SU-DHL-6 (cell line): ENCODE measurements around the gene ACSS1.

Experiments used
- EZH2phosphoT487 ChIP-seq: fragments of 200-600 bp; sonication (generic), shearing (Covaris generic); conservative IDR thresholded peaks from 2 replicates; pipeline ENCODE4 v1.6.1; 2018; ENCODE audit warnings: mild to moderate bottlenecking, antibody characterized with exemption, low read length, moderate library complexity, mixed read lengths
- TF ChIP-seq, protein P1 (sequence below): fragments of 200-600 bp; sonication (generic); IDR thresholded peaks from one replicate; pipeline ENCODE4 v1.5.1; 2017; ENCODE audit warnings: antibody characterized with exemption, mild to moderate bottlenecking, low read length, moderate library complexity; ENCODE audit not compliant: insufficient read depth, poor library complexity, severe bottlenecking

DNA sequence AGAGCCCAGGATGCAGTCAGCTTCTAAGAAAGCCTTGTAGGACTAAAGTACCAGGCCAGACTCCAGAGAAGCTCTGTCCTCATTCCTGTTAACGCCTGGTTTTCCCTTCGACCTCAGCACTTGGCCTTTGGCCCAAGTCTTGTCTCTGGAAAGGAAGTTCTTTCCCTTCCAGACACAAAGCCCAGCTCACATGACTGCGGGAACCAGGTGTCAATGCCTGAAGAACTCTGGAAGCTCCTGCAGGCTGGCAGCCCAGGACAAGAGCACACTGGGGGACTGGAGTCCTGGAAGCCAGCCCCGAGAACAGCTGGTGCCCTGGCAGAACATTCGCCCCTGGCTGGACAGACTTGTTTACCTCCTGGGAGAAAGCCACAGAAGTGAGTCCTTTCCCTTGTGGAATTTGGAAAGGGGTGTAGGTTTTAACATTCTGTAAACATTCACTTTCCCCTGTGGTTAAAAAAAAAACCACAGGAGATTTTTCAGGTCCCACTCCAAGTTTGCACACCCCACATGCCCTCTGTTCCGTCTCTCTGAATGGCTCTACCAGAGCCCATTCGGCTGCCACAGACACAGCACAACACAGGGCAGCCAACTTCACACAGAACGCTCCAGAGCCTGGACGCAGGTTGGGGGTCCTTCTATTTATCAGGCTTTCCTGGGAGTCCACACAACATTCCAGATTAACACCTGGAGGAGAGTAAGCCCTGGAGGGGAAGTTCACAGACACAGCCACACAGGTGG is 18.1 kb downstream of the ACSS1 start:
- TF ChIP-seq, protein P1, sequence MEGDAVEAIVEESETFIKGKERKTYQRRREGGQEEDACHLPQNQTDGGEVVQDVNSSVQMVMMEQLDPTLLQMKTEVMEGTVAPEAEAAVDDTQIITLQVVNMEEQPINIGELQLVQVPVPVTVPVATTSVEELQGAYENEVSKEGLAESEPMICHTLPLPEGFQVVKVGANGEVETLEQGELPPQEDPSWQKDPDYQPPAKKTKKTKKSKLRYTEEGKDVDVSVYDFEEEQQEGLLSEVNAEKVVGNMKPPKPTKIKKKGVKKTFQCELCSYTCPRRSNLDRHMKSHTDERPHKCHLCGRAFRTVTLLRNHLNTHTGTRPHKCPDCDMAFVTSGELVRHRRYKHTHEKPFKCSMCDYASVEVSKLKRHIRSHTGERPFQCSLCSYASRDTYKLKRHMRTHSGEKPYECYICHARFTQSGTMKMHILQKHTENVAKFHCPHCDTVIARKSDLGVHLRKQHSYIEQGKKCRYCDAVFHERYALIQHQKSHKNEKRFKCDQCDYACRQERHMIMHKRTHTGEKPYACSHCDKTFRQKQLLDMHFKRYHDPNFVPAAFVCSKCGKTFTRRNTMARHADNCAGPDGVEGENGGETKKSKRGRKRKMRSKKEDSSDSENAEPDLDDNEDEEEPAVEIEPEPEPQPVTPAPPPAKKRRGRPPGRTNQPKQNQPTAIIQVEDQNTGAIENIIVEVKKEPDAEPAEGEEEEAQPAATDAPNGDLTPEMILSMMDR = no peak
- no peak for TF ChIP-seq EZH2phosphoT487
